Mesothelial cell of epicardium (in vitro differentiated cells): ENCODE data around the gene SMARCB1. TPM values are rescaled to one million over a fixed set of nuclear protein-coding genes. Genes with fewer than 3 reads are reported as not detected.
A peak's percentile ranks its signal among the peaks of the same experiment; 100 is the strongest.

Source experiments
- DNase-seq, 2 experiments: peaks; one replicate each; pipeline ENCODE4 v3.0.0; 2021; ENCODE audit warnings: low spot score in 2 of 2; ENCODE audit not compliant: unreplicated experiment in 2 of 2
- H3K27ac Mint-ChIP-seq: 2 replicates; pipeline ENCODE4 v1.8.0; 2021; ENCODE audit warnings: mixed read lengths
- H3K27me3 Mint-ChIP-seq: 2 replicates; pipeline ENCODE4 v1.8.0; 2021; ENCODE audit warnings: low read depth, mixed read lengths
- H3K36me3 Mint-ChIP-seq: 2 replicates; pipeline ENCODE4 v1.8.0; 2021; ENCODE audit warnings: mixed read lengths
- H3K4me1 Mint-ChIP-seq: 2 replicates; pipeline ENCODE4 v1.8.0; 2021; ENCODE audit warnings: mixed read lengths
- H3K4me3 Mint-ChIP-seq: 2 replicates; pipeline ENCODE4 v1.8.0; 2021; ENCODE audit warnings: mild to moderate bottlenecking, moderate library complexity, mixed read lengths
- H3K9me3 Mint-ChIP-seq: 2 replicates; pipeline ENCODE4 v1.8.0; 2021; ENCODE audit warnings: mixed read lengths
- CTCF ChIP-seq: fragments of 200-600 bp; sonication (generic); IDR thresholded peaks from one replicate; pipeline ENCODE4 v1.5.0; 2021; ENCODE audit warnings: antibody characterized with exemption; ENCODE audit not compliant: unreplicated experiment
- total RNA-seq: library from RNA; stranded (reverse); gene quantifications from 3 replicates; pipeline ENCODE4 v1.2.1, GENCODE V29; 2021

The SMARCB1 gene
- total RNA-seq, 1 donor from 2014 or later, result 182 TPM

GRCh38 chr22:23832226-23833016, 45.7 kb downstream of the SMARCB1 start:
- no peak overlapping the region for H3K4me3 Mint-ChIP-seq
- no peak for TF ChIP-seq CTCF
- H3K4me1 Mint-ChIP-seq, result peaks cover 14% of the 10 kb centered on the region
- H3K27me3 Mint-ChIP-seq, result no peaks in the 10 kb centered on the region
- peak overlapping the region; percentile 79 for H3K27ac Mint-ChIP-seq
- H3K9me3 Mint-ChIP-seq, result peaks cover 10% of the 10 kb centered on the region
- H3K36me3 Mint-ChIP-seq, result peaks cover 37% of the 10 kb centered on the region
- no peak for DNase-seq

GRCh38 chr22:23833017-23833751, 46.4 kb downstream of the SMARCB1 start:
- no peak for TF ChIP-seq CTCF
- Mint-ChIP-seq H3K9me3 (peaks cover 10% of the 10 kb centered on the region), H3K4me3 (no peak overlapping the region), H3K4me1 (peaks cover 19% of the 10 kb centered on the region), H3K27ac (no peak overlapping the region), H3K36me3 (peaks cover 34% of the 10 kb centered on the region), H3K27me3 (no peaks in the 10 kb centered on the region)
- DNase-seq, result no peak

GRCh38 chr22:23833911-23834317, 47.1 kb downstream of the SMARCB1 start:
- TF ChIP-seq CTCF, result no peak
- Mint-ChIP-seq H3K27me3 (peaks cover under 1% of the 10 kb centered on the region), H3K4me3 (no peak overlapping the region), H3K4me1 (peaks cover 23% of the 10 kb centered on the region), H3K36me3 (peaks cover 29% of the 10 kb centered on the region), H3K27ac (no peak overlapping the region), H3K9me3 (peaks cover 8% of the 10 kb centered on the region)
- DNase-seq, result no peak

GRCh38 chr22:23834406-23834792, 47.6 kb downstream of the SMARCB1 start:
- peaks cover 28% of the 10 kb centered on the region for H3K4me1 Mint-ChIP-seq
- peaks cover 2% of the 10 kb centered on the region for H3K27me3 Mint-ChIP-seq
- peaks cover 24% of the 10 kb centered on the region for H3K36me3 Mint-ChIP-seq
- no peak overlapping the region for H3K4me3 Mint-ChIP-seq
- H3K9me3 Mint-ChIP-seq, result peaks cover 5% of the 10 kb centered on the region
- DNase-seq, result no peak
- H3K27ac Mint-ChIP-seq, result no peak overlapping the region
- no peak for TF ChIP-seq CTCF

GRCh38 chr22:23834793-23835483, 48.2 kb downstream of the SMARCB1 start:
- no peak for DNase-seq
- Mint-ChIP-seq H3K9me3 (no peaks in the 10 kb centered on the region), H3K4me3 (no peak overlapping the region), H3K27me3 (peaks cover 2% of the 10 kb centered on the region), H3K27ac (no peak overlapping the region), H3K36me3 (peaks cover 18% of the 10 kb centered on the region), H3K4me1 (peaks cover 32% of the 10 kb centered on the region)
- TF ChIP-seq CTCF, result no peak
